Osteocyte (in vitro differentiated cells): ENCODE results near the gene AFP. TPM values are rescaled to one million over a fixed set of nuclear protein-coding genes. Genes with fewer than 3 reads are reported as not detected.

Experiments
- DNase-seq: peaks from one replicate; pipeline ENCODE4 v3.0.0; 2021; ENCODE audit warnings: mixed read lengths; ENCODE audit not compliant: unreplicated experiment; ENCODE audit errors: extremely low spot score
- H3K27ac Mint-ChIP-seq: one replicate; pipeline ENCODE4 v1.8.0; 2021; ENCODE audit warnings: mild to moderate bottlenecking, mixed read lengths; ENCODE audit not compliant: unreplicated experiment
- H3K27me3 Mint-ChIP-seq: one replicate; pipeline ENCODE4 v1.8.0; 2021; ENCODE audit warnings: mixed read lengths; ENCODE audit not compliant: unreplicated experiment
- H3K36me3 Mint-ChIP-seq: one replicate; pipeline ENCODE4 v1.8.0; 2021; ENCODE audit warnings: mixed read lengths; ENCODE audit not compliant: unreplicated experiment
- H3K4me1 Mint-ChIP-seq: one replicate; pipeline ENCODE4 v1.8.0; 2021; ENCODE audit warnings: mixed read lengths; ENCODE audit not compliant: unreplicated experiment
- H3K4me3 Mint-ChIP-seq: one replicate; pipeline ENCODE4 v1.8.0; 2021; ENCODE audit warnings: mild to moderate bottlenecking, moderate library complexity, mixed read lengths; ENCODE audit not compliant: unreplicated experiment
- H3K9me3 Mint-ChIP-seq: one replicate; pipeline ENCODE4 v1.8.0; 2021; ENCODE audit warnings: mixed read lengths; ENCODE audit not compliant: unreplicated experiment
- total RNA-seq: library from RNA; stranded (reverse); gene quantifications from 2 replicates; pipeline ENCODE4 v1.2.1, GENCODE V29; 2021
- TF ChIP-seq, protein P1 (sequence below): fragments of 200-600 bp; sonication (generic); IDR thresholded peaks from 2 replicates; pipeline ENCODE4 v1.5.0; 2021; ENCODE audit warnings: antibody characterized with exemption, mild to moderate bottlenecking, moderate library complexity

Gene AFP
- total RNA-seq, 1 donor from 2014 or later: not detected

DNA sequence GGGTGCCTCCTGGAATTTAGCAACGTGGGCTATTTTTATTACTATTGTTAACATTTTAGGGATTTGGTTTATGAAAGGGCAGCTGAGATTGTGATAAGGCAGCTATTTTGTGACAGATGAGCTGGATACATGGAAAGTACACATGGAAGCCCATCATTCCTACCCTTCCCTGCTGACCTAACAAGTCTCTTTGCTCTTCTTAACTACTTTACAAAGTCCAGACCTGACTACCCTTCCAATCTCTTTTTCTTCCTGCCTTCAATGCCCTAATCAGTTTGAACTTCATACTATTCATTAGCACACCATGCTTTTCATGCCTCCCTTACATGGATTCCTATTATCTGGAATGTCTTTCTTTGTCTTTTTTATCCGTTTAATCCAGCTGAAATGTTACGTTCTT, 9.4 kb upstream of the AFP start:
- TF ChIP-seq, protein P1, sequence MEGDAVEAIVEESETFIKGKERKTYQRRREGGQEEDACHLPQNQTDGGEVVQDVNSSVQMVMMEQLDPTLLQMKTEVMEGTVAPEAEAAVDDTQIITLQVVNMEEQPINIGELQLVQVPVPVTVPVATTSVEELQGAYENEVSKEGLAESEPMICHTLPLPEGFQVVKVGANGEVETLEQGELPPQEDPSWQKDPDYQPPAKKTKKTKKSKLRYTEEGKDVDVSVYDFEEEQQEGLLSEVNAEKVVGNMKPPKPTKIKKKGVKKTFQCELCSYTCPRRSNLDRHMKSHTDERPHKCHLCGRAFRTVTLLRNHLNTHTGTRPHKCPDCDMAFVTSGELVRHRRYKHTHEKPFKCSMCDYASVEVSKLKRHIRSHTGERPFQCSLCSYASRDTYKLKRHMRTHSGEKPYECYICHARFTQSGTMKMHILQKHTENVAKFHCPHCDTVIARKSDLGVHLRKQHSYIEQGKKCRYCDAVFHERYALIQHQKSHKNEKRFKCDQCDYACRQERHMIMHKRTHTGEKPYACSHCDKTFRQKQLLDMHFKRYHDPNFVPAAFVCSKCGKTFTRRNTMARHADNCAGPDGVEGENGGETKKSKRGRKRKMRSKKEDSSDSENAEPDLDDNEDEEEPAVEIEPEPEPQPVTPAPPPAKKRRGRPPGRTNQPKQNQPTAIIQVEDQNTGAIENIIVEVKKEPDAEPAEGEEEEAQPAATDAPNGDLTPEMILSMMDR: no peak
- no peak overlapping the region for H3K27ac Mint-ChIP-seq
- H3K9me3 Mint-ChIP-seq: no peaks in the 10 kb centered on the region
- no peak for DNase-seq
- no peaks in the 10 kb centered on the region for H3K4me1 Mint-ChIP-seq
- H3K27me3 Mint-ChIP-seq: peaks cover 50% of the 10 kb centered on the region
- no peaks in the 10 kb centered on the region for H3K36me3 Mint-ChIP-seq
- H3K4me3 Mint-ChIP-seq: no peak overlapping the region

DNA sequence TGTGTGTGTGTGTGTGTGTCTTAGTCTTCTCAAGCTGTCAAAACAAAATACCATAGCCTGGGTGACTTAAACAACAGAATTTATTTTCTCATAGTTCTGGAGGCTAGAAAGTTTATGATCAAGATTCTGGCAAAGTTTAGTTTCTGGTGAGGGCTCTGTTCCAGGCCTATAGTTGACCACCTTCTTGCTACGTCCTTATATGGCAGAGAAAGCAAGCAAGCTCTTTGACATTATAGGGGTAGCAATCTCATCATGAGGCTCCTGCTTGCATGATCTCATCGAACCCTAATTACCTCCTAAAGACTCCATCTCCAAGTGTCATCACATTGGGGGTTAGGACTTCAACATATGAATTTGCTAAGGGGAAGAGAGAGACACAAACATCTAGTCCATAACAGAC, 6.9 kb upstream of the AFP start:
- H3K27me3 Mint-ChIP-seq: peaks cover 52% of the 10 kb centered on the region
- DNase-seq: no peak
- no peak overlapping the region for H3K4me3 Mint-ChIP-seq
- H3K4me1 Mint-ChIP-seq: no peaks in the 10 kb centered on the region
- H3K36me3 Mint-ChIP-seq: no peaks in the 10 kb centered on the region
- no peak overlapping the region for H3K27ac Mint-ChIP-seq
- TF ChIP-seq, protein P1: no peak
- no peaks in the 10 kb centered on the region for H3K9me3 Mint-ChIP-seq

DNA sequence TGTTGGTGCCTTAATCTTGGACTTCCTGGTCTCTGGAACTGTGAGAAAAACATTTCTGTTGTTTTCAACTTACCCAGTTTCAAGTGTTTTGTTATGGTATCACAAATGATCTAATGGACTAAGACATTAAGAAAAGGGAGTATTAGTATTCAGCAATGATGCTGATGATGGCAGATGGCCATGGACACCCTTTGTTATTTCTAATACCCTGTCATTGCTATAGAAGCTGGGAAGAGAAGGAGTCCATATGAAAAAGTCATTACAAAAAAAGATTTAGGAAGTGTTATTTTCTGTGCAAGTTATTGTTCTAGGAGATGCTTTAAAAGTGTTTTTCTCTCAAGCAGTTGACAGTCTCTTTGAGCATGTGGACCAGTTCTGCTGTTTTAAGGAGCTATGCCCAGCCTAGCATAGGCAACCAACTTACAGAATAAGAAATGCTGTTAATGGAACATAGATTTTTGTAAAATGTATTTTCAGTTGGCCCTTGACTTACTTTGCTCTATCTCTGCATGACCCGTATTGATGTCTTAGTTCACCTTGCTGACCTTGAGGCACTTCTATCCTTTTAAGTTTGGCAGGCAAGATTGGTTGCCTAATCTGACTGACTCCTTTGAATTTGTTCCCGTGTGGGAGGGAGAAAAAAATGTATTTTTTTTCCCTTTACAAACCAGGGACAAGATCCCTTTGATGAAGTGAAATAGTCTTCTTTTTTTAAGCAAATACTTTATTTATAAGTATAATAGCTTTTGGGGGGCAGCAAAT, 6.0 kb upstream of the AFP start:
- Mint-ChIP-seq H3K4me1 (no peaks in the 10 kb centered on the region), H3K36me3 (no peaks in the 10 kb centered on the region), H3K27ac (no peak overlapping the region), H3K9me3 (no peaks in the 10 kb centered on the region), H3K27me3 (peaks cover 52% of the 10 kb centered on the region), H3K4me3 (no peak overlapping the region)
- DNase-seq: no peak
- TF ChIP-seq, protein P1: no peak

DNA sequence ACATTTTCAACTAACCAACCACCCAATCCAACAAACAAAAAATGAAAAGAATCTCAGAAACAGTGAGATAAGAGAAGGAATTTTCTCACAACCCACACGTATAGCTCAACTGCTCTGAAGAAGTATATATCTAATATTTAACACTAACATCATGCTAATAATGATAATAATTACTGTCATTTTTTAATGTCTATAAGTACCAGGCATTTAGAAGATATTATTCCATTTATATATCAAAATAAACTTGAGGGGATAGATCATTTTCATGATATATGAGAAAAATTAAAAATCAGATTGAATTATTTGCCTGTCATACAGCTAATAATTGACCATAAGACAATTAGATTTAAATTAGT, 4.2 kb upstream of the AFP start:
- no peaks in the 10 kb centered on the region for H3K4me1 Mint-ChIP-seq
- H3K9me3 Mint-ChIP-seq: no peaks in the 10 kb centered on the region
- no peak overlapping the region for H3K4me3 Mint-ChIP-seq
- TF ChIP-seq, protein P1: no peak
- DNase-seq: no peak
- no peak overlapping the region for H3K27ac Mint-ChIP-seq
- no peaks in the 10 kb centered on the region for H3K36me3 Mint-ChIP-seq
- H3K27me3 Mint-ChIP-seq: peaks cover 56% of the 10 kb centered on the region

DNA sequence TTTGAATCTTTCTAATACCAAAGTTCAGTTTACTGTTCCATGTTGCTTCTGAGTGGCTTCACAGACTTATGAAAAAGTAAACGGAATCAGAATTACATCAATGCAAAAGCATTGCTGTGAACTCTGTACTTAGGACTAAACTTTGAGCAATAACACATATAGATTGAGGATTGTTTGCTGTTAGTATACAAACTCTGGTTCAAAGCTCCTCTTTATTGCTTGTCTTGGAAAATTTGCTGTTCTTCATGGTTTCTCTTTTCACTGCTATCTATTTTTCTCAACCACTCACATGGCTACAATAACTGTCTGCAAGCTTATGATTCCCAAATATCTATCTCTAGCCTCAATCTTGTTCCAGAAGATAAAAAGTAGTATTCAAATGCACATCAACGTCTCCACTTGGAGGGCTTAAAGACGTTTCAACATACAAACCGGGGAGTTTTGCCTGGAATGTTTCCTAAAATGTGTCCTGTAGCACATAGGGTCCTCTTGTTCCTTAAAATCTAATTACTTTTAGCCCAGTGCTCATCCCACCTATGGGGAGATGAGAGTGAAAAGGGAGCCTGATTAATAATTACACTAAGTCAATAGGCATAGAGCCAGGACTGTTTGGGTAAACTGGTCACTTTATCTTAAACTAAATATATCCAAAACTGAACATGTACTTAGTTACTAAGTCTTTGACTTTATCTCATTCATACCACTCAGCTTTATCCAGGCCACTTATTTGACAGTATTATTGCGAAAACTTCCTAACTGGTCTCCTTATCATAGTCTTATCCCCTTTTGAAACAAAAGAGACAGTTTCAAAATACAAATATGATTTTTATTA, 3.6 kb upstream of the AFP start:
- H3K4me3 Mint-ChIP-seq: no peak overlapping the region
- no peaks in the 10 kb centered on the region for H3K9me3 Mint-ChIP-seq
- TF ChIP-seq, protein P1: no peak
- peaks cover 60% of the 10 kb centered on the region for H3K27me3 Mint-ChIP-seq
- H3K36me3 Mint-ChIP-seq: no peaks in the 10 kb centered on the region
- no peaks in the 10 kb centered on the region for H3K4me1 Mint-ChIP-seq
- no peak overlapping the region for H3K27ac Mint-ChIP-seq
- no peak for DNase-seq
